K562 (cell line): ENCODE data around the gene TIPIN. TPM values are rescaled to one million over a fixed set of nuclear protein-coding genes. Genes with fewer than 3 reads are reported as not detected.

Experiments
- ADNP ChIP-seq: fragments of 200-800 bp; sonication (Bioruptor generic); IDR thresholded peaks from 2 replicates; pipeline ENCODE4 v1.6.1; 2016; ENCODE audit warnings: missing genetic modification characterization, missing compliant biosample characterization
- ARNT ChIP-seq, 2 experiments: fragments of 450-650 bp; IDR thresholded peaks; 2 replicates each; pipeline ENCODE4 v1.6.1; 2016; ENCODE audit warnings: mild to moderate bottlenecking in 1 of 2
- BHLHE40 ChIP-seq: IDR thresholded peaks from 2 replicates; pipeline ENCODE4 v1.6.1; 2011; ENCODE audit warnings: low read length, improper control_type of control experiment
- C11orf30 ChIP-seq: fragments of 450-650 bp; IDR thresholded peaks from 2 replicates; pipeline ENCODE4 v1.6.1; 2016; ENCODE audit warnings: low read depth, mild to moderate bottlenecking
- CSDE1 ChIP-seq, 2 experiments: fragments of 450-650 bp; IDR thresholded peaks; 2 replicates each; pipeline ENCODE4 v1.6.1; 2016; ENCODE audit warnings: mild to moderate bottlenecking in 1 of 2
- FOXP4 ChIP-seq: sonication (generic); formaldehyde crosslinking; IDR thresholded peaks from 2 replicates; pipeline ENCODE4 v1.8.0; 2022; ENCODE audit warnings: mild to moderate bottlenecking, missing genetic modification reagents, borderline replicate concordance
- ID3 ChIP-seq, 2 experiments: fragments of 250-450 bp in 1 of 2; fragments of 450-650 bp in 1 of 2; sonication (Bioruptor Pico) in 1 of 2; IDR thresholded peaks; 2 replicates each; pipeline versions ENCODE4 v1.6.1 to v1.8.0; 2016 to 2021; ENCODE audit warnings: mild to moderate bottlenecking in 2 of 2, moderate library complexity in 2 of 2, missing compliant biosample characterization in 1 of 2, missing genetic modification characterization in 1 of 2
- MCM7 ChIP-seq, 2 experiments: fragments of 450-650 bp; IDR thresholded peaks; 2 replicates each; pipeline ENCODE4 v1.6.1; 2016 to 2018
- NR2C2 ChIP-seq, 2 experiments: fragments of 200-800 bp in 1 of 2; sonication (Bioruptor generic) in 1 of 2; sonication (generic) in 1 of 2; formaldehyde crosslinking in 1 of 2; IDR thresholded peaks; 2 replicates each; pipeline versions ENCODE4 v1.6.1 to v1.8.0; 2016 to 2022; ENCODE audit warnings: mild to moderate bottlenecking in 1 of 2, missing compliant biosample characterization in 1 of 2, missing genetic modification characterization in 1 of 2, missing genetic modification reagents in 1 of 2
- PPARD ChIP-seq: fragments of 250-450 bp; sonication (Bioruptor Pico); IDR thresholded peaks from 2 replicates; pipeline ENCODE4 v1.8.0; 2022; ENCODE audit warnings: inconsistent platforms, mild to moderate bottlenecking, moderate library complexity
- PTTG1 ChIP-seq: fragments of 450-650 bp; IDR thresholded peaks from 2 replicates; pipeline ENCODE4 v1.6.1; 2016; ENCODE audit warnings: low read depth, mild to moderate bottlenecking, missing genetic modification characterization, missing compliant biosample characterization
- PYGO2 ChIP-seq: fragments of 450-650 bp; IDR thresholded peaks from 2 replicates; pipeline ENCODE4 v1.6.1; 2016; ENCODE audit warnings: mild to moderate bottlenecking, missing genetic modification characterization, moderate library complexity, missing compliant biosample characterization
- RB1 ChIP-seq: fragments of 450-650 bp; IDR thresholded peaks from 2 replicates; pipeline ENCODE4 v1.6.1; 2017; ENCODE audit warnings: low read depth, mild to moderate bottlenecking
- UBTF ChIP-seq, 2 experiments: IDR thresholded peaks; 2 replicates each; pipeline ENCODE4 v1.6.1; 2012; ENCODE audit warnings: improper control_type of control experiment in 2 of 2, low read depth in 2 of 2, low read length in 2 of 2, borderline replicate concordance in 1 of 2
- XRCC4 ChIP-seq: IDR thresholded peaks from one replicate; pipeline ENCODE4 v1.6.1; 2011; ENCODE audit not compliant: insufficient read depth, insufficient read length; ENCODE audit errors: extremely low read depth
- ZC3H4 ChIP-seq: sonication (generic); formaldehyde crosslinking; IDR thresholded peaks from 2 replicates; pipeline ENCODE4 v1.9.0; 2021; ENCODE audit warnings: missing genetic modification reagents, borderline replicate concordance
- ZHX1 ChIP-seq: fragments of 150-350 bp; conservative IDR thresholded peaks from 2 replicates; pipeline ENCODE4 v1.6.1; 2014; ENCODE audit warnings: low read length
- ZNF133 ChIP-seq: fragments of 250-450 bp; sonication (Bioruptor Pico); IDR thresholded peaks from 2 replicates; pipeline ENCODE4 v1.4.0; 2020; ENCODE audit warnings: mild to moderate bottlenecking
- ZNF212 ChIP-seq: fragments of 450-650 bp; formaldehyde crosslinking; IDR thresholded peaks from 2 replicates; pipeline ENCODE4 v1.4.0; 2020; ENCODE audit warnings: mild to moderate bottlenecking
- ZNF586 ChIP-seq: fragments of 450-650 bp; formaldehyde crosslinking; conservative IDR thresholded peaks from 2 replicates; pipeline ENCODE4 v1.4.0; 2020; ENCODE audit warnings: mild to moderate bottlenecking, moderate library complexity
- polyA plus RNA-seq, 8 experiments: library from polyadenylated mRNA; depleted of rRNA in 4 of 8; stranded (reverse) in 5 of 8; unstranded in 3 of 8; fragments of >200 nt; fragmentation: Nextera tagmentation in 2 of 8; fragmentation: Illumina TruSeq in 1 of 8; extraction: Ambion mirVana in 2 of 8; extraction: Trizol in 1 of 8; gene quantifications; 2 replicates each; pipeline versions ENCODE4 v1.2.1 to v1.2.3, GENCODE V29; 2011 to 2014; ENCODE audit warnings: inconsistent platforms in 1 of 8, missing spikeins in 1 of 8
- total RNA-seq, 7 experiments: library from RNA; depleted of rRNA in 6 of 7; stranded (reverse); fragments of >200 nt in 6 of 7; fragmentation: Illumina TruSeq in 2 of 7; extraction: Trizol in 2 of 7; gene quantifications; 2 replicates each; pipeline versions ENCODE4 v1.2.1 to v1.2.3, GENCODE V29; 2011 to 2021; ENCODE audit warnings: low replicate concordance in 1 of 7

Gene TIPIN
- total and polyA plus RNA-seq, 9 of the 15 experiments (the other 6 are each of a cell fraction or from before 2014, with no cell fraction given), result 22.9 to 61.4 (median 42.0) TPM

GRCh38 chr15:66291816-66292570 is 64.5 kb downstream of the TIPIN start (continued):
- TF ChIP-seq FOXP4 (CRISPR knock-in tag) (no peak), UBTF (IDR thresholded peaks at IDR 0.05; ENCODE audit: borderline replicate concordance in 1 of 2, low read depth in 2 of 2, low read length in 2 of 2) (no peak), ID3 (CRISPR knock-in tag; IDR thresholded peaks at IDR 0.05) (no peak), ID3 (tag; IDR thresholded peaks at IDR 0.05) (no peak), PPARD (CRISPR knock-in tag) (no peak), ZC3H4 (CRISPR knock-in tag) (no peak), PTTG1 (no peak), ARNT (IDR thresholded peaks at IDR 0.05) (0 out of 4 replicates have a peak, but pooled peaks of 1 of the 2 experiments have one; percentile 23), ZHX1 (no peak), ZNF212 (CRISPR knock-in tag) (no peak), ADNP (tag) (no peak), BHLHE40 (no peak), C11orf30 (no peak), MCM7 (IDR thresholded peaks at IDR 0.05) (no peak), ZNF133 (CRISPR knock-in tag) (no peak), RB1 (no peak), CSDE1 (IDR thresholded peaks at IDR 0.05) (no peak), XRCC4 (no peak), ZNF586 (CRISPR knock-in tag) (no peak), PYGO2 (tag) (no peak), NR2C2 (CRISPR knock-in tag; IDR thresholded peaks at IDR 0.05) (no peak), NR2C2 (tag; IDR thresholded peaks at IDR 0.05) (no peak)
